ENCODE data around the gene TMEM212.

TMEM212 gene

DNA sequence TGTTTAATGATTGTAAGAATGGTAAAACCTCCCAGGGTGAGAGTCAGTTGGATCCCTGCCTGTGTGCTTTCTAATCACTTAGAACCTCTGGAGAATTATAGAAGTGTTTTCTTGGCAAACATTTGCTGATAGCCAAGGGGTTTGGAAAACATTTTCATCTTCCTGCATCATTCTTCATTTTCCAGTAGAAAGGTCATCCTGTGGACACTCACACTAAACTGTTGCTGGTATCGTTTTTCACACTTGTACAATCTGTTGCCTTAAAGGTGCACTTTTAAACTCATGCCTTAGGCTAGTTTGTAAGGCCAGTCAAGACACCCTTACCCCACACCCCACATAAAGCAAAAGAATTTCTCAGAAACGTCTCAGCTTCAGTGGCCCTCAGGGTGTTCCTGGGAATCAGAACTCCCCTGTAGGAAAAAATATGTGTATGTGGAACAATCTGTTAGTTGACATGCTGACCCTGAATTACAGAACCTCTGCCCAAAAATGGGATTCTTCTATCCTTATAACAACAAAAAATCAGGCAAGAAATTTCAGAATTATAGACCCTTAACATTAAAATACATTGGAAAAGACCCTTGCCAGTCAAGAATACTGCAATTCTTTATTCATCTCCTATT, 27.1 kb upstream of the TMEM212 start:
- no peak overlapping the region for H3K4me3 ChIP-seq (ENCODE audit: low read depth in 1 of 2, low read length in 2 of 2)
- H3K4me1 ChIP-seq (ENCODE audit: insufficient read depth, low read length) = no peaks in the 10 kb centered on the region
- H3K27me3 ChIP-seq (ENCODE audit: insufficient read depth, low read length, poor library complexity) = no peaks in the 10 kb centered on the region
- H2AFZ ChIP-seq (ENCODE audit: low read depth, low read length) = no peak overlapping the region
- H3K4me2 ChIP-seq (ENCODE audit: insufficient read depth, low read length) = no peak overlapping the region
- DNase-seq = no peak
- no peaks in the 10 kb centered on the region for H3K9me3 ChIP-seq (ENCODE audit: insufficient read depth, low read length, severe bottlenecking)
- no peak overlapping the region for H3K9ac ChIP-seq (ENCODE audit: low read depth, low read length)
- no peak for TF ChIP-seq EZH2 (IDR thresholded peaks at IDR 0.05; ENCODE audit: borderline replicate concordance, low read depth, low read length, severe bottlenecking)
- TF ChIP-seq, protein P1, sequence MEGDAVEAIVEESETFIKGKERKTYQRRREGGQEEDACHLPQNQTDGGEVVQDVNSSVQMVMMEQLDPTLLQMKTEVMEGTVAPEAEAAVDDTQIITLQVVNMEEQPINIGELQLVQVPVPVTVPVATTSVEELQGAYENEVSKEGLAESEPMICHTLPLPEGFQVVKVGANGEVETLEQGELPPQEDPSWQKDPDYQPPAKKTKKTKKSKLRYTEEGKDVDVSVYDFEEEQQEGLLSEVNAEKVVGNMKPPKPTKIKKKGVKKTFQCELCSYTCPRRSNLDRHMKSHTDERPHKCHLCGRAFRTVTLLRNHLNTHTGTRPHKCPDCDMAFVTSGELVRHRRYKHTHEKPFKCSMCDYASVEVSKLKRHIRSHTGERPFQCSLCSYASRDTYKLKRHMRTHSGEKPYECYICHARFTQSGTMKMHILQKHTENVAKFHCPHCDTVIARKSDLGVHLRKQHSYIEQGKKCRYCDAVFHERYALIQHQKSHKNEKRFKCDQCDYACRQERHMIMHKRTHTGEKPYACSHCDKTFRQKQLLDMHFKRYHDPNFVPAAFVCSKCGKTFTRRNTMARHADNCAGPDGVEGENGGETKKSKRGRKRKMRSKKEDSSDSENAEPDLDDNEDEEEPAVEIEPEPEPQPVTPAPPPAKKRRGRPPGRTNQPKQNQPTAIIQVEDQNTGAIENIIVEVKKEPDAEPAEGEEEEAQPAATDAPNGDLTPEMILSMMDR (IDR thresholded peaks at IDR 0.05; ENCODE audit: borderline replicate concordance, extremely low read depth, low read length, poor library complexity, severe bottlenecking) = no peak
- H3K36me3 ChIP-seq (ENCODE audit: insufficient read depth, low read length) = no peaks in the 10 kb centered on the region
- no peak for ATAC-seq (ENCODE audit: insufficient read depth, low read depth)
- H3K27ac ChIP-seq (ENCODE audit: low read length) = no peak overlapping the region
- H4K20me1 ChIP-seq (ENCODE audit: insufficient read depth, low read length) = no peaks in the 10 kb centered on the region
- H3K79me2 ChIP-seq (ENCODE audit: insufficient read depth, low read length) = no peaks in the 10 kb centered on the region

DNA sequence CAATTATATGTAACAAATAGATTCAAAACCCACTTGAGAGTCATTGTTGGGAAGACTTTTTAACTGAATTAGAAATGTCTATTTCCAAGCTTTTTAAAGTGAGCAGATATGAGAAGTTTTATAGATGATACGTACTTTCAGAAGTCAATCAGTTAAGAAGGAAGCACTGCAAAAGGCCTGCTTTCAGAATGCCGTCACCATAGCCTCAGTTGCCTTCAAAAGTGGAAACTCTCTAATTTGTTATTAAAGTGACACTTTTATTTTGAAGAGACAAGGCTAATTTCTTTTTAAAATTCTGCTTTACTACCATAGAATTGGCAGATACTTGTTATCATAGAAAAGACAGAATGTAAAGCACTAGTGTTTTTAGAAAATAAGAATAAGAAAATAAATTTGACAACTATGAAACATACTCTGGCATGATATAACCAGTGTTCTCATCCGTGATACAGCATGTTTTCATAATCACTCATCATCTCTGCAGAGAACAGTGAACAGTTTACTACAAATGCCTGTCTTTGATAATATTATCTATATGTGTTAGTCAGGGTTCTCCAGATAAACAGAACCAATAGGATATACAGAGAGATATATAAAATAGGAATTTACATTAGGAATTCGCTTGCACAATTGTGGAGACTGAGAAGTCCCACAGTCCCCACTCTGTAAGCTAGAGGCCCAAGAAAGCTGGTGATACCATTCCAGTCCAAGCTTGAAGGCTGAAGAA, 25.9 kb upstream of the TMEM212 start:
- no peak for ATAC-seq (ENCODE audit: insufficient read depth, low read depth)
- no peaks in the 10 kb centered on the region for H3K27me3 ChIP-seq (ENCODE audit: insufficient read depth, low read length, poor library complexity)
- H3K27ac ChIP-seq (ENCODE audit: low read length) = no peak overlapping the region
- H2AFZ ChIP-seq (ENCODE audit: low read depth, low read length) = no peak overlapping the region
- no peak overlapping the region for H3K4me3 ChIP-seq (ENCODE audit: low read depth in 1 of 2, low read length in 2 of 2)
- no peaks in the 10 kb centered on the region for H4K20me1 ChIP-seq (ENCODE audit: insufficient read depth, low read length)
- no peaks in the 10 kb centered on the region for H3K9me3 ChIP-seq (ENCODE audit: insufficient read depth, low read length, severe bottlenecking)
- H3K9ac ChIP-seq (ENCODE audit: low read depth, low read length) = no peak overlapping the region
- TF ChIP-seq EZH2 (IDR thresholded peaks at IDR 0.05; ENCODE audit: borderline replicate concordance, low read depth, low read length, severe bottlenecking) = no peak
- TF ChIP-seq, protein P1 (IDR thresholded peaks at IDR 0.05; ENCODE audit: borderline replicate concordance, extremely low read depth, low read length, poor library complexity, severe bottlenecking) = no peak
- DNase-seq = no peak
- no peaks in the 10 kb centered on the region for H3K36me3 ChIP-seq (ENCODE audit: insufficient read depth, low read length)
- H3K79me2 ChIP-seq (ENCODE audit: insufficient read depth, low read length) = no peaks in the 10 kb centered on the region
- no peaks in the 10 kb centered on the region for H3K4me1 ChIP-seq (ENCODE audit: insufficient read depth, low read length)
- no peak overlapping the region for H3K4me2 ChIP-seq (ENCODE audit: insufficient read depth, low read length)

DNA sequence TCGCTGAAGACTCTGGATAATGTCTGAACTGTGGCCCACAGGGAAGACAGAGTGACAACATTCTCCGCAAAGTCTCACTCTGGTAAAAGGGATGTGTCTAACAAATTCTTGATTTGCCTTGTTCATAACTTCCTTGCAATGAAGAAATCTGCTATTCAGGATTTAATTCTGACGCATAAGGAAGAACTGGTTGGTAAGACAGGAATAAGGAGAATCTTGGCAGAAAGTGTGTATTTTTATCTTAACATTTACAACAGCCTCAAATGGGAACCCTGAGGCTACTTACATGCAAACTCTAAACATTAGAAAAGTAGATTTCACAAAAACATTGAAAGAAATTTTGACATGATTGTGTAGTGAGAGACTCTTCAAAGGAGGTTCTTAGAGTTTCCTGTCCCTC, 22.1 kb upstream of the TMEM212 start:
- Histone ChIP-seq H3K4me3 (ENCODE audit: low read depth in 1 of 2, low read length in 2 of 2) (no peak overlapping the region), H3K27ac (ENCODE audit: low read length) (no peak overlapping the region), H3K79me2 (ENCODE audit: insufficient read depth, low read length) (no peaks in the 10 kb centered on the region), H3K36me3 (ENCODE audit: insufficient read depth, low read length) (no peaks in the 10 kb centered on the region), H2AFZ (ENCODE audit: low read depth, low read length) (no peak overlapping the region), H3K4me1 (ENCODE audit: insufficient read depth, low read length) (no peaks in the 10 kb centered on the region), H3K4me2 (ENCODE audit: insufficient read depth, low read length) (no peak overlapping the region), H3K9ac (ENCODE audit: low read depth, low read length) (no peak overlapping the region), H3K9me3 (ENCODE audit: insufficient read depth, low read length, severe bottlenecking) (no peaks in the 10 kb centered on the region), H4K20me1 (ENCODE audit: insufficient read depth, low read length) (no peaks in the 10 kb centered on the region), H3K27me3 (ENCODE audit: insufficient read depth, low read length, poor library complexity) (no peaks in the 10 kb centered on the region)
- no peak for TF ChIP-seq EZH2 (IDR thresholded peaks at IDR 0.05; ENCODE audit: borderline replicate concordance, low read depth, low read length, severe bottlenecking)
- TF ChIP-seq, protein P1 (IDR thresholded peaks at IDR 0.05; ENCODE audit: borderline replicate concordance, extremely low read depth, low read length, poor library complexity, severe bottlenecking) = no peak
- no peak for ATAC-seq (ENCODE audit: insufficient read depth, low read depth)
- no peak for DNase-seq
